Measurements from ENCODE around the gene SLC10A7.
A peak's percentile ranks its signal among the peaks of the same experiment; 100 is the strongest.

Gene SLC10A7

GRCh38 chr4:146255874-146256273, 265.9 kb downstream of the SLC10A7 start:
- DNase-seq (ENCODE audit: low spot score) = no peak

GRCh38 chr4:146255463-146255862, 266.3 kb downstream of the SLC10A7 start:
- DNase-seq (ENCODE audit: low spot score) = no peak

- no peak for DNase-seq (ENCODE audit: low spot score)
These were observed 268.6 kb downstream of the SLC10A7 start for GRCh38 chr4:146252969-146253611.

GRCh38 chr4:146247356-146247755, 274.4 kb downstream of the SLC10A7 start:
- no peak for DNase-seq (ENCODE audit: low spot score)

- no peak for DNase-seq (ENCODE audit: low spot score)
These were observed 275.4 kb downstream of the SLC10A7 start for GRCh38 chr4:146246381-146246780.

GRCh38 chr4:146245850-146246249, 275.9 kb downstream of the SLC10A7 start:
- DNase-seq (ENCODE audit: low spot score) = no peak

GRCh38 chr4:146245246-146245645, 276.5 kb downstream of the SLC10A7 start:
- no peak for DNase-seq (ENCODE audit: low spot score)

- no peak for DNase-seq (ENCODE audit: low spot score)
These were observed 277.2 kb downstream of the SLC10A7 start for GRCh38 chr4:146244496-146244895.

GRCh38 chr4:146243883-146244277, 277.9 kb downstream of the SLC10A7 start:
- DNase-seq (ENCODE audit: low spot score) = no peak

GRCh38 chr4:146243141-146243882, 278.4 kb downstream of the SLC10A7 start:
- DNase-seq (ENCODE audit: low spot score) = peak; percentile 39

GRCh38 chr4:146238107-146238506, 283.6 kb downstream of the SLC10A7 start:
- DNase-seq (ENCODE audit: low spot score) = no peak

- no peak for DNase-seq (ENCODE audit: low spot score)
These were observed 284.6 kb downstream of the SLC10A7 start for GRCh38 chr4:146237092-146237491.

- DNase-seq (ENCODE audit: low spot score) = no peak
These were observed 285.5 kb downstream of the SLC10A7 start for GRCh38 chr4:146236216-146236615.

GRCh38 chr4:146235654-146236177, 286.0 kb downstream of the SLC10A7 start:
- no peak for DNase-seq (ENCODE audit: low spot score)

- DNase-seq (ENCODE audit: low spot score) = no peak
These were observed 289.5 kb downstream of the SLC10A7 start for GRCh38 chr4:146232131-146232722.

- DNase-seq (ENCODE audit: low spot score) = no peak
These were observed 292.3 kb downstream of the SLC10A7 start for GRCh38 chr4:146229406-146229805.

GRCh38 chr4:146224326-146224966, 297.3 kb downstream of the SLC10A7 start:
- no peak for DNase-seq (ENCODE audit: low spot score)

GRCh38 chr4:146222313-146222712, 299.4 kb downstream of the SLC10A7 start:
- no peak for DNase-seq (ENCODE audit: low spot score)

- DNase-seq (ENCODE audit: low spot score) = no peak
These were observed 307.5 kb downstream of the SLC10A7 start, which contains the start of gene REELD1 for GRCh38 chr4:146214238-146214637. TSS of gene REELD1 (plus strand) at chr4:146214538. CDS start at chr4:146216953, 2,415 bp downstream.

- DNase-seq (ENCODE audit: low spot score) = no peak
These were observed 309.0 kb downstream of the SLC10A7 start for GRCh38 chr4:146212781-146213180.

GRCh38 chr4:146211440-146211839, 310.3 kb downstream of the SLC10A7 start:
- no peak for DNase-seq (ENCODE audit: low spot score)

GRCh38 chr4:146210890-146211289, 310.9 kb downstream of the SLC10A7 start:
- DNase-seq (ENCODE audit: low spot score) = no peak

All from NAMALWA (cell line).